ENCODE results near the gene PADI1.

Gene PADI1

DNA sequence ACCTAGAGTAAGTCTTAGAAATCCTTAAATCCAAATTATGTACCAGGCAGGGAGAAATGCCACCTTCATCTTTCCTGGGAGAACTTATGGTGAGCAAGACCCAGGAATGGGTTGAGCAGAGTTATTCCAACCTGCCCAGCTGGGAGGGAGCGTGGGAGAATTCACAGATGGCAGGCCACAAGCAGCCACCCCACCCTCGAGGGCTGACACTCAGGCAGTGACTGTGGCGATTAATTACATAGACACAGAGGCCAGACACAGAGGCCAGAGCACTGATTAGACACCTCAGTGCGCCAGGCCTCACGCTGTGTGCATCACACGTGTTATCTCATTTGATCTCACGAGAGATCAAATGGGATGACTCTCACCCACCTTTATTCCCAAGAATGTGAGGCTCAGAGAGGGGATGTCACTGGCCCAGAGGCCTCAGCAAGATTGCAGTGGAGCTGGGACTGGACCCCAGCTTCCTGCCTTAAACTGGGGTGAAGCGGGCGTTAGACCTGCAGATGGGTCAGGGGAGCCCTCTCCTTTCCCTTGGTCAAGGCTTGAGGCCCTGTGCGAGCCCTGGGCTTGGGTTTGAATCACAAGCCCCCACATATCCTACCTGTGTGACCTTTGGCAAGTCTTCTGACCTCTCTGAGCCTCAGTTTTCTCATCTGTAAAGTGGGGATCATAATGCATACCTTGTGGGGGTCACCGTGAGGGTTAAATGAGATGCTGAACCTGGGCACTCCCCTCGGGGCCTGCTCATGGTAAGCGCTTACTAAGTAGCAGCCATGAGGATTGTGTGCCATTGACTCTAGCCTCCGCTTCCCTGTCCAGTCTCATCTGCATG, 74.3 kb downstream of the PADI1 start:
- Histone ChIP-seq H3K27ac (ENCODE audit: extremely low read depth, low read depth, low read length) (no peak overlapping the region), H3K4me1 (ENCODE audit: control insufficient read depth, insufficient read depth, low read length) (no peaks in the 10 kb centered on the region), H3K36me3 (ENCODE audit: control insufficient read depth in 2 of 2, insufficient read depth in 1 of 2, low read length in 2 of 2) (no peaks in the 10 kb centered on the region), H3K4me3 (ENCODE audit: low read depth, low read length) (no peak overlapping the region), H3K9me3 (ENCODE audit: control insufficient read depth, insufficient read depth, low read depth, low read length) (no peaks in the 10 kb centered on the region)
- ChIA-PET POLR2A (no interaction called here), CTCF (interaction anchor here (0.6 to 1.7 kb wide), 2 partner anchors 23 to 219 kb away, joined by 3 to 4 read pairs; no protein-coding TSS in a partner anchor)
- TF ChIP-seq RBAK (tag by site-specific recombination; IDR thresholded peaks at IDR 0.05) (no peak), SP7 (tag by site-specific recombination; IDR thresholded peaks at IDR 0.05) (0 out of 2 replicates have a peak, but pooled peaks have one; percentile 20)

DNA sequence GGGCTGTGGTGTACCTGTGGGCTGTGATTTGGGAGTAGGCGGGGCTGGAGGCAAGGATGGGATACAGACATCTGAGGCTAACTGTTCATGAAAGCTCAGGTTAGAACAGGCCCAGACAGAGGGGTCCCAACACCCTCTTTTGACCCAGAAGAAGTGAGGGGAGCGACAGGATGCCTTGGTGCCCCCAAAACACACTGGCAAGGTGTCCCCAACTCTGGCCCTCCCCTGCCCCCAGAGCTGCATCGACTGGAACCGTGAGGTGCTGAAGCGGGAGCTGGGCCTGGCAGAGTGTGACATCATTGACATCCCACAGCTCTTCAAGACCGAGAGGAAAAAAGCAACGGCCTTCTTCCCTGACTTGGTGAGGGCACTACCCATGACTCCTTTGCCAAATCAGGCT, 75.5 kb downstream of the PADI1 start:
- POLR2A ChIA-PET = no interaction called here
- Histone ChIP-seq H3K4me3 (ENCODE audit: low read depth, low read length) (no peak overlapping the region), H3K4me1 (ENCODE audit: control insufficient read depth, insufficient read depth, low read length) (no peaks in the 10 kb centered on the region)

DNA sequence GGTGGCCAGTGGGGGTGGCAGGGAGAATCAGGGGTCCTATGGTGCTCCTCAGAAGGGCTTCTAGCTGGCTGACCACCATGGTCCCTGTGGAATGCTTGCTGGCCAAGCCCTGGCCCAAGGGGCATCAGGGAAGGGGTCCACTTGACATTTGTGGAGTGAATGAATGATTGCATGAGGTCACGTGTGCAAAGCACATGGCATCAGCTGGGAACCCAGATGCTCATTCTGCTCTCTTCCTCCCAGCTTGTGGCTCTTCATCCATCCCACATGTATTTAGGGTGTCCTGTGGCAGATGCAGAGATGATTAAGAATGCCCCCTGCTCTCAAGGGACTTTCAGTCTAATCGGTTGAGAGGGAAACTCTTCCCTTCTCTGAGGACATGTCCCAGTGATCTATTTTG, 76.0 kb downstream of the PADI1 start:
- TF ChIP-seq, protein P1, sequence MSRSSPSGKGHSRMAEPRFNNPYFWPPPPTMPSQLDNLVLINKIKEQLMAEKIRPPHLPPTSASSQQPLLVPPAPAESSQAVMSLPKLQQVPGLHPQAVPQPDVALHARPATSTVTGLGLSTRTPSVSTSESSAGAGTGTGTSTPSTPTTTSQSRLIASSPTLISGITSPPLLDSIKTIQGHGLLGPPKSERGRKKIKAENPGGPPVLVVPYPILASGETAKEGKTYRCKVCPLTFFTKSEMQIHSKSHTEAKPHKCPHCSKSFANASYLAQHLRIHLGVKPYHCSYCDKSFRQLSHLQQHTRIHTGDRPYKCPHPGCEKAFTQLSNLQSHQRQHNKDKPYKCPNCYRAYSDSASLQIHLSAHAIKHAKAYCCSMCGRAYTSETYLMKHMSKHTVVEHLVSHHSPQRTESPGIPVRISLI (tag by site-specific recombination; IDR thresholded peaks at IDR 0.05) = no peak
- TF ChIP-seq ZNF571 (tag by site-specific recombination; IDR thresholded peaks at IDR 0.05) (no peak), HOXC10 (CRISPR knock-in tag; IDR thresholded peaks at IDR 0.05) (no peak), ZNF292 (tag by site-specific recombination; IDR thresholded peaks at IDR 0.05; ENCODE audit: borderline replicate concordance, low read depth) (no peak), ZNF791 (tag by site-specific recombination; IDR thresholded peaks at IDR 0.05) (no peak), ZBTB17 (tag by site-specific recombination; IDR thresholded peaks at IDR 0.05) (no peak), ZNF433 (tag by site-specific recombination; IDR thresholded peaks at IDR 0.05; ENCODE audit: low read depth) (no peak), ZNF624 (tag by site-specific recombination; IDR thresholded peaks at IDR 0.05) (no peak), ZFP3 (tag by site-specific recombination; IDR thresholded peaks at IDR 0.05; ENCODE audit: low read depth) (no peak), ZNF707 (tag by site-specific recombination; IDR thresholded peaks at IDR 0.05) (no peak), WT1 (tag by site-specific recombination; IDR thresholded peaks at IDR 0.05) (no peak)
- TF ChIP-seq, protein P2, sequence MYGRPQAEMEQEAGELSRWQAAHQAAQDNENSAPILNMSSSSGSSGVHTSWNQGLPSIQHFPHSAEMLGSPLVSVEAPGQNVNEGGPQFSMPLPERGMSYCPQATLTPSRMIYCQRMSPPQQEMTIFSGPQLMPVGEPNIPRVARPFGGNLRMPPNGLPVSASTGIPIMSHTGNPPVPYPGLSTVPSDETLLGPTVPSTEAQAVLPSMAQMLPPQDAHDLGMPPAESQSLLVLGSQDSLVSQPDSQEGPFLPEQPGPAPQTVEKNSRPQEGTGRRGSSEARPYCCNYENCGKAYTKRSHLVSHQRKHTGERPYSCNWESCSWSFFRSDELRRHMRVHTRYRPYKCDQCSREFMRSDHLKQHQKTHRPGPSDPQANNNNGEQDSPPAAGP (tag by site-specific recombination; IDR thresholded peaks at IDR 0.05) = no peak
- H3K9me3 ChIP-seq (ENCODE audit: control insufficient read depth, insufficient read depth, low read depth, low read length) = no peaks in the 10 kb centered on the region
- no peaks in the 10 kb centered on the region for H3K36me3 ChIP-seq (ENCODE audit: control insufficient read depth in 2 of 2, insufficient read depth in 1 of 2, low read length in 2 of 2)
- no peak overlapping the region for H3K27ac ChIP-seq (ENCODE audit: extremely low read depth, low read depth, low read length)
- CTCF ChIA-PET = interaction anchor here (0.6 to 1.2 kb wide), 3 partner anchors 11 to 56 kb away, joined by 3 to 4 read pairs (median 3); no protein-coding TSS in a partner anchor
- POLR2A ChIA-PET = no interaction called here
- H3K4me1 ChIP-seq (ENCODE audit: control insufficient read depth, insufficient read depth, low read length) = no peaks in the 10 kb centered on the region
- no peak overlapping the region for H3K4me3 ChIP-seq (ENCODE audit: low read depth, low read length)

More for the DNA sequence above, 75.5 kb downstream of the PADI1 start:
- Histone ChIP-seq H3K36me3 (ENCODE audit: control insufficient read depth in 2 of 2, insufficient read depth in 1 of 2, low read length in 2 of 2) (no peaks in the 10 kb centered on the region), H3K9me3 (ENCODE audit: control insufficient read depth, insufficient read depth, low read depth, low read length) (no peaks in the 10 kb centered on the region), H3K27ac (ENCODE audit: extremely low read depth, low read depth, low read length) (no peak overlapping the region)
- TF ChIP-seq ZBTB8A (tag by site-specific recombination; IDR thresholded peaks at IDR 0.05) (no peak), ZNF654 (tag by site-specific recombination; IDR thresholded peaks at IDR 0.05; ENCODE audit: low read depth) (no peak), ZNF621 (tag by site-specific recombination; IDR thresholded peaks at IDR 0.05) (no peak), GLIS2 (tag by site-specific recombination; IDR thresholded peaks at IDR 0.05) (no peak), EGR2 (tag by site-specific recombination; IDR thresholded peaks at IDR 0.05; ENCODE audit: low read depth) (no peak), ZNF2 (tag by site-specific recombination; IDR thresholded peaks at IDR 0.05) (no peak), ZNF266 (tag by site-specific recombination; IDR thresholded peaks at IDR 0.05; ENCODE audit: low read depth) (no peak), ZNF670 (tag by site-specific recombination; IDR thresholded peaks at IDR 0.05; ENCODE audit: low read depth) (no peak), GLI2 (tag by site-specific recombination; IDR thresholded peaks at IDR 0.05; ENCODE audit: borderline replicate concordance, low read depth) (no peak), ZNF302 (tag by site-specific recombination; IDR thresholded peaks at IDR 0.05; ENCODE audit: low read depth) (no peak), ZFP37 (tag by site-specific recombination; IDR thresholded peaks at IDR 0.05) (no peak)
- TF ChIP-seq, protein P3, sequence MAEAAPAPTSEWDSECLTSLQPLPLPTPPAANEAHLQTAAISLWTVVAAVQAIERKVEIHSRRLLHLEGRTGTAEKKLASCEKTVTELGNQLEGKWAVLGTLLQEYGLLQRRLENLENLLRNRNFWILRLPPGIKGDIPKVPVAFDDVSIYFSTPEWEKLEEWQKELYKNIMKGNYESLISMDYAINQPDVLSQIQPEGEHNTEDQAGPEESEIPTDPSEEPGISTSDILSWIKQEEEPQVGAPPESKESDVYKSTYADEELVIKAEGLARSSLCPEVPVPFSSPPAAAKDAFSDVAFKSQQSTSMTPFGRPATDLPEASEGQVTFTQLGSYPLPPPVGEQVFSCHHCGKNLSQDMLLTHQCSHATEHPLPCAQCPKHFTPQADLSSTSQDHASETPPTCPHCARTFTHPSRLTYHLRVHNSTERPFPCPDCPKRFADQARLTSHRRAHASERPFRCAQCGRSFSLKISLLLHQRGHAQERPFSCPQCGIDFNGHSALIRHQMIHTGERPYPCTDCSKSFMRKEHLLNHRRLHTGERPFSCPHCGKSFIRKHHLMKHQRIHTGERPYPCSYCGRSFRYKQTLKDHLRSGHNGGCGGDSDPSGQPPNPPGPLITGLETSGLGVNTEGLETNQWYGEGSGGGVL (tag by site-specific recombination; IDR thresholded peaks at IDR 0.05) = no peak
- TF ChIP-seq, protein P4, sequence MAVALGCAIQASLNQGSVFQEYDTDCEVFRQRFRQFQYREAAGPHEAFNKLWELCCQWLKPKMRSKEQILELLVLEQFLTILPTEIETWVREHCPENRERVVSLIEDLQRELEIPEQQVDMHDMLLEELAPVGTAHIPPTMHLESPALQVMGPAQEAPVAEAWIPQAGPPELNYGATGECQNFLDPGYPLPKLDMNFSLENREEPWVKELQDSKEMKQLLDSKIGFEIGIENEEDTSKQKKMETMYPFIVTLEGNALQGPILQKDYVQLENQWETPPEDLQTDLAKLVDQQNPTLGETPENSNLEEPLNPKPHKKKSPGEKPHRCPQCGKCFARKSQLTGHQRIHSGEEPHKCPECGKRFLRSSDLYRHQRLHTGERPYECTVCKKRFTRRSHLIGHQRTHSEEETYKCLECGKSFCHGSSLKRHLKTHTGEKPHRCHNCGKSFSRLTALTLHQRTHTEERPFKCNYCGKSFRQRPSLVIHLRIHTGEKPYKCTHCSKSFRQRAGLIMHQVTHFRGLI (tag by site-specific recombination; IDR thresholded peaks at IDR 0.05) = no peak
- TF ChIP-seq, protein P5, sequence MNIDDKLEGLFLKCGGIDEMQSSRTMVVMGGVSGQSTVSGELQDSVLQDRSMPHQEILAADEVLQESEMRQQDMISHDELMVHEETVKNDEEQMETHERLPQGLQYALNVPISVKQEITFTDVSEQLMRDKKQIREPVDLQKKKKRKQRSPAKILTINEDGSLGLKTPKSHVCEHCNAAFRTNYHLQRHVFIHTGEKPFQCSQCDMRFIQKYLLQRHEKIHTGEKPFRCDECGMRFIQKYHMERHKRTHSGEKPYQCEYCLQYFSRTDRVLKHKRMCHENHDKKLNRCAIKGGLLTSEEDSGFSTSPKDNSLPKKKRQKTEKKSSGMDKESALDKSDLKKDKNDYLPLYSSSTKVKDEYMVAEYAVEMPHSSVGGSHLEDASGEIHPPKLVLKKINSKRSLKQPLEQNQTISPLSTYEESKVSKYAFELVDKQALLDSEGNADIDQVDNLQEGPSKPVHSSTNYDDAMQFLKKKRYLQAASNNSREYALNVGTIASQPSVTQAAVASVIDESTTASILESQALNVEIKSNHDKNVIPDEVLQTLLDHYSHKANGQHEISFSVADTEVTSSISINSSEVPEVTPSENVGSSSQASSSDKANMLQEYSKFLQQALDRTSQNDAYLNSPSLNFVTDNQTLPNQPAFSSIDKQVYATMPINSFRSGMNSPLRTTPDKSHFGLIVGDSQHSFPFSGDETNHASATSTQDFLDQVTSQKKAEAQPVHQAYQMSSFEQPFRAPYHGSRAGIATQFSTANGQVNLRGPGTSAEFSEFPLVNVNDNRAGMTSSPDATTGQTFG (tag by site-specific recombination; IDR thresholded peaks at IDR 0.05; ENCODE audit: borderline replicate concordance) = no peak
- CTCF ChIA-PET = interaction anchor here (0.9 to 1.7 kb wide), 3 partner anchors 19 to 220 kb away, joined by 3 to 4 read pairs (median 4); no protein-coding TSS in a partner anchor

All from HEK293 (cell line).